K562 (cell line): ENCODE data around the gene CFAP54. TPM values are rescaled to one million over a fixed set of nuclear protein-coding genes. Genes with fewer than 3 reads are reported as not detected.

Source experiments
- FOXJ2 ChIP-seq: fragments of 200-800 bp; sonication (Bioruptor generic); IDR thresholded peaks from 2 replicates; pipeline ENCODE4 v1.6.1; 2016; ENCODE audit warnings: missing genetic modification characterization, missing compliant biosample characterization
- NEUROD1 ChIP-seq: fragments of 150-350 bp; IDR thresholded peaks from 2 replicates; pipeline ENCODE4 v1.6.1; 2014; ENCODE audit warnings: borderline replicate concordance, low read length, low read depth; ENCODE audit not compliant: partially characterized antibody
- PCBP2 ChIP-seq: fragments of 200-400 bp; formaldehyde crosslinking; IDR thresholded peaks from 2 replicates; pipeline ENCODE4 v1.6.1; 2018; ENCODE audit warnings: low read length, low read depth, mild to moderate bottlenecking, moderate library complexity; ENCODE audit not compliant: poor library complexity, severe bottlenecking
- polyA plus RNA-seq, 8 experiments: library from polyadenylated mRNA; depleted of rRNA in 4 of 8; stranded (reverse) in 5 of 8; unstranded in 3 of 8; fragments of >200 nt; fragmentation: Nextera tagmentation in 2 of 8; fragmentation: Illumina TruSeq in 1 of 8; extraction: Ambion mirVana in 2 of 8; extraction: Trizol in 1 of 8; gene quantifications; 2 replicates each; pipeline versions ENCODE4 v1.2.1 to v1.2.3, GENCODE V29; 2011 to 2014; ENCODE audit warnings: inconsistent platforms in 1 of 8, missing spikeins in 1 of 8
- total RNA-seq, 7 experiments: library from RNA; depleted of rRNA in 6 of 7; stranded (reverse); fragments of >200 nt in 6 of 7; fragmentation: Illumina TruSeq in 2 of 7; extraction: Trizol in 2 of 7; gene quantifications; 2 replicates each; pipeline versions ENCODE4 v1.2.1 to v1.2.3, GENCODE V29; 2011 to 2021; ENCODE audit warnings: low replicate concordance in 1 of 7
- TF ChIP-seq, protein P1 (sequence below): fragments of 250-450 bp; sonication (Bioruptor Pico); IDR thresholded peaks from 2 replicates; pipeline ENCODE4 v1.6.1; 2021; ENCODE audit warnings: mild to moderate bottlenecking
- TF ChIP-seq, protein P2 (sequence below), 2 experiments: fragments of 450-650 bp in 1 of 2; sonication (generic) in 1 of 2; formaldehyde crosslinking in 1 of 2; IDR thresholded peaks; 2 replicates each; pipeline versions ENCODE4 v1.7.1 to v1.9.0; 2016 to 2022; ENCODE audit warnings: inconsistent platforms in 1 of 2, mild to moderate bottlenecking in 1 of 2, missing genetic modification reagents in 1 of 2

CFAP54 gene
- total and polyA plus RNA-seq, 9 of the 15 experiments (the other 6 are each of a cell fraction or from before 2014, with no cell fraction given): 0.03 to 0.23 (median 0.10) TPM; not detected in 3

DNA sequence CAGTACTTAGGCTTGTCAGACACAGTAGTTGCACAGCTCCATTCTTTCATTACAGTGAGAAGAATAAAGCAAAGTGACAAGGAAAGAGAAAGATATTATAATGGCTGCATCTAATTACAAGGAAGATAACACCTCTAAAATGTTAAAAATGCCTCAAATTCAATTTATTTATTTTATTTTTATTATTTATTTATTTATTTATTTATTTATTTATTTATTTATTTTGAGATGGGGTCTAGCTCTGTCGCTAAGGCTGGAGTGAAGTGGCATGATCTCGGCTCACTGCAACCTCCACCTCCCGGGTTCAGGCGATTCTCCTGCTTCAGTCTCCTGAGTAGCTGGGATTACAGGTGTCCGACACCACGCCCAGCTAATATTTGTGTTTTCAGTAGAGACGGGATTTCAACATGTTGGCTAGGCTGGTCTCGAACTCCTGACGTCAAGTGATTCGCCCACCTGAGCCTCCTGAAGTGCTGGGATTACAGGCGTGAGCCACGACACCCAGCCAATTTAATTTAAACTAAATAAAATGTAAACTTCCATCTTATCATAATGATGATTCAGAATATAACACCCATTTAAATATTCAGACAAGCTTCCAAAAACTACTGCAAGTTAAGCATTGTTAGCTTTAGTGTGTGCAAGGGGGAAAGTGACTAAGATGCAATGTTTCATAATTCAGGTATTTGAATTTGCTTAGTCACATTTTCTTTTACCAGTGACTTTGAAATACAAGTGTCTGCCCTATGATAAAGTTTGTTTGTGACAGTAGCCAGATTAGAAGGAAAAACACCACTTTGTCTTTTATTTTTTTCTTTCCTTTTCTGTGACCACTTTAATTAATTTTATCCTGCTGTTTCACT lies 2.4 kb upstream of the CFAP54 start (continued):
- TF ChIP-seq, protein P1, sequence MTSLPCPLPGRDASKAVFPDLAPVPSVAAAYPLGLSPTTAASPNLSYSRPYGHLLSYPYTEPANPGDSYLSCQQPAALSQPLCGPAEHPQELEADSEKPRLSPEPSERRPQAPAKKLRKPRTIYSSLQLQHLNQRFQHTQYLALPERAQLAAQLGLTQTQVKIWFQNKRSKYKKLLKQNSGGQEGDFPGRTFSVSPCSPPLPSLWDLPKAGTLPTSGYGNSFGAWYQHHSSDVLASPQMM (CRISPR knock-in tag): no peak
- TF ChIP-seq NEUROD1 (no peak), FOXJ2 (tag) (no peak), PCBP2 (no peak)
- TF ChIP-seq, protein P2, sequence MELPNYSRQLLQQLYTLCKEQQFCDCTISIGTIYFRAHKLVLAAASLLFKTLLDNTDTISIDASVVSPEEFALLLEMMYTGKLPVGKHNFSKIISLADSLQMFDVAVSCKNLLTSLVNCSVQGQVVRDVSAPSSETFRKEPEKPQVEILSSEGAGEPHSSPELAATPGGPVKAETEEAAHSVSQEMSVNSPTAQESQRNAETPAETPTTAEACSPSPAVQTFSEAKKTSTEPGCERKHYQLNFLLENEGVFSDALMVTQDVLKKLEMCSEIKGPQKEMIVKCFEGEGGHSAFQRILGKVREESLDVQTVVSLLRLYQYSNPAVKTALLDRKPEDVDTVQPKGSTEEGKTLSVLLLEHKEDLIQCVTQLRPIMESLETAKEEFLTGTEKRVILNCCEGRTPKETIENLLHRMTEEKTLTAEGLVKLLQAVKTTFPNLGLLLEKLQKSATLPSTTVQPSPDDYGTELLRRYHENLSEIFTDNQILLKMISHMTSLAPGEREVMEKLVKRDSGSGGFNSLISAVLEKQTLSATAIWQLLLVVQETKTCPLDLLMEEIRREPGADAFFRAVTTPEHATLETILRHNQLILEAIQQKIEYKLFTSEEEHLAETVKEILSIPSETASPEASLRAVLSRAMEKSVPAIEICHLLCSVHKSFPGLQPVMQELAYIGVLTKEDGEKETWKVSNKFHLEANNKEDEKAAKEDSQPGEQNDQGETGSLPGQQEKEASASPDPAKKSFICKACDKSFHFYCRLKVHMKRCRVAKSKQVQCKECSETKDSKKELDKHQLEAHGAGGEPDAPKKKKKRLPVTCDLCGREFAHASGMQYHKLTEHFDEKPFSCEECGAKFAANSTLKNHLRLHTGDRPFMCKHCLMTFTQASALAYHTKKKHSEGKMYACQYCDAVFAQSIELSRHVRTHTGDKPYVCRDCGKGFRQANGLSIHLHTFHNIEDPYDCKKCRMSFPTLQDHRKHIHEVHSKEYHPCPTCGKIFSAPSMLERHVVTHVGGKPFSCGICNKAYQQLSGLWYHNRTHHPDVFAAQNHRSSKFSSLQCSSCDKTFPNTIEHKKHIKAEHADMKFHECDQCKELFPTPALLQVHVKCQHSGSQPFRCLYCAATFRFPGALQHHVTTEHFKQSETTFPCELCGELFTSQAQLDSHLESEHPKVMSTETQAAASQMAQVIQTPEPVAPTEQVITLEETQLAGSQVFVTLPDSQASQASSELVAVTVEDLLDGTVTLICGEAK (IDR thresholded peaks at IDR 0.05): no peak
- TF ChIP-seq, protein P2 (CRISPR knock-in tag; IDR thresholded peaks at IDR 0.05): no peak
